ENCODE results near the gene ASAP3.
"Not testable (repeated sequence)": the region's sequence is repeated elsewhere in the genome, so short reads cannot be mapped to it uniquely, and the experiment has no call there.

Gene ASAP3

DNA sequence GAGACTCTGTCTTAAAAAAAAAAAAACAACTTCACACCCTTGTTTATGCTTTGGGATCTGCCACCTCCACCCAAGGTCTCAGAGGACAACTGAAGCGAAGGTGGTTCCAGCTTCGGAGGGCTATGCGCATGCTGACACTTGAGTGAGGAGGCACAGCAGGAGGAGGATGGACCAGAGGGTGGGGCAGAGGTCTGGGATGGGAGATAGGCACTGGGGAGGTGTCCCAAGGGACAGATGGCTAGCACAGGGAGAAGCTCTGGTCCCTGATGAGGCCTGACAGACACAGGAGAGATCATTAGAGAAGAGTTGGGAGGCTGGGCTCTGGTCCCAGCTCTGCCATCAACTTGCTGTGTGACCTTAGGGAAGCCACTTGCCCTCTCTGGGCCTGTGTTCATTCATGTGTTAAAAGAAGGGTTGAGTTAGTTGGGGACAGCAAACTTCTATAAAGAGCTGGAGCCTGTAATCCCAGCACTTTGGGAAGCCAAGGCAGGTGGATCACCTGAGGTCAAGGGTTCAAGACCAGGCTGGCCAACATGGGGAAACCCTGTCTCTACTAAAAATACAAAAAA, 30.2 kb upstream of the ASAP3 start:
- no peak for DNase-seq (ENCODE audit: low read depth)

DNA sequence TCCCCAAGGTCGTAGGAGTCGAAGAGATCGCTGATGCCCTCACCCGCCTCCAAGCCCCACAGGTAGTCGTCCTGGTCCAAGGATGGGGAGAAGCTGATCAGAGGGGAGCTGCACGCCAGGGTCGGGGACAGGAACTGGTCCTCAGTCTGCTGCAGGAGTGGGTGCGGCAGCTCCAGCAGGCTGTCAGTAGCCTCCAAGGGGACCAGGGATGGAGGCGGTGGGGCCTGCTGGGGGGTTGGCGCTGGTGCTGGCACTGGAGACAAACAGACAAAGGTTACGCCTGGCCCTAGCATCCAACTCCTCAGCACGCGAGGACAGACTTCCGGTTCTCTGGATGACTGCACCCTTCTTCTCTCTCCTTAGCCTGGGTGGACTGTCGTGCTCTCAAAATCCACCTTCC, 25.9 kb upstream of the ASAP3 start:
- DNase-seq (ENCODE audit: low read depth), result no peak

DNA sequence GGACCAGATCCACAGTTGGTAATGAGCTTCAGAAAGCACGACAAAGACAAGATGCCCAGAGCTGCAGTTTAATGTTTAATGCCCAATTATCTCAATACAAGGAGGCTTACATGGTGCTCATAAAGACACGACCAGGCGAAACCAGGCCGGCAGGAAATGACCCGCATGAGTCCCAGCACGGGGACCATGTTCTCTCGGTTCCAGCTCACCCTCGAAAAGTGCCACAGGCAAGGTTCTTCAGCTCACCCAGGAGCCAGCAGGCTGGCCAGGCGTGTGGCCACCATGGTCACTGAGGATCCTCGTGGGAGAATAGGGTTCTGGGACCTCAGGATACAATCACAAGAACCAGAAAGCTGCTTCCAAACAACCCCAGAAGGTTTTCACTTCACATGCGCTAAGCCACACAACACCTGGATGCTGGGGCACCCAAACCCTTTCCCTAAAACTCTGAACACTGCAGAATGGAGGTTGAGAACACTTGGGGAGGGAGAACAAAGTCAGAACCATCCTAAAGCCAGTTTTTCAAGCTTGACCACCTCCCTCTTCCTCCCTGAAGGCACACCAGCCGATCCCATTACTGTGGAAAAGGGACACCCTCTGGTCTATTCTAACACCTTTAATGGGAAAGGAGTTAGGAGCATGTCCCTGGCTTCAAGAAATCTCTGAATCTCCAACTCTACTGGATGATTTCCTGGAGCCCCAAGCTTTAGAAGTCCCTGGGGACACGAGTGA, 22.6 kb upstream of the ASAP3 start:
- DNase-seq (ENCODE audit: low read depth), result no peak

DNA sequence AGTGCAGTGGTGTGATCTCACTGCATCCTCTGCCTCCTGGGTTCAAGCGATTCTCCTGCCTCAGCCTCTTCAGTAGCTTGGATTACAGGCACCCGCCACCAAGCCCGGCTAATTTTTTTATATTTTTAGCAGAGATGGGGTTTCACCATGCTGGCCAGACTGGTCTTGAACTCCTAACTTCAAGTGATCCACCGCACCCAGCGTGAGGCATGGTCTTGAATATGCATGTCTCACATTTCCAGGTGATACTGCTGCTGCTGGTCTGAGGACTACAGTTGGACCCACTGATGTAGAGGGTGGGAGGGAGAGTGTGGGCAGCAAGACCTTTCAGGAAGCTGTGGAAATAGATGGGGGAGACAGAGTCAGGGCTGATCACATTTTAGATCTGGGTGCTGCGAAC, 21.9 kb upstream of the ASAP3 start:
- DNase-seq (ENCODE audit: low read depth), result no peak

DNA sequence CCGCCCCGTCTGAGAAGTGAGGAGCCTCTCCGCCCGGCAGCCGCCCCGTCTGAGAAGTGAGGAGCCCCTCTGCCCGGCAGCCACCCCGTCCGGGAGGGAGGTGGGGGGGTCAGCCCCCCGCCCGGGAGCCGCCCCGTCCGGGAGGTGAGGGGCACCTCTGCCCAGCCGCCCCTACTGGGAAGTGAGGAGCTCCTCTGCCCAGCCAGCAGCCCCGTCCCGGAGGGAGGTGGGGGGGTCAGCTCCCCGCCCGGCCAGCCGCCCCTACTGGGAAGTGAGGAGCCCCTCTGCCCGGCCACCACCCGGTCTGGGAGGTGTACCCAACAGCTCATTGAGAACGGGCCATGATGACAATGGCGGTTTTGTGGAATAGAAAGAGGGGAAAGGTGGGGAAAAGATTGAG, 20.2 kb upstream of the ASAP3 start:
- not testable (repeated sequence) for DNase-seq (ENCODE audit: low read depth)

DNA sequence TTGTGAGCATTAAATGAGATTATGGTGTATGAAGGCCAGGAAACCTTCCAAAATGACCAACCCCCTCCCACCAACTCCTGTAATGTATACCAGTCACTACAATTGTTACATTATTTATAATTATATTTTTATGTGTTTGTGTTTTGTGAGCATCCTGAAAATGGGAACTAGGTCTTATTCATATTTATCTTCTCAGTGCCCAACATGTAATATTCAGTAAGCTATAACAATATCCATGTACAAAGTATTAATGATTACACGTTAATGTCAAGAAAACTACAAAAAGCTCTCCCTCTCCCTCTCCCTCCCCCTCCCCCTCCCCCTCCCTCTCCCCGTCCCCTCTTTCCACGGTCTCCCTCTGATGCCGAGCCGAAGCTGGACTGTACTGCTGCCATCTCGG, 19.0 kb upstream of the ASAP3 start:
- no peak for DNase-seq (ENCODE audit: low read depth)

DNA sequence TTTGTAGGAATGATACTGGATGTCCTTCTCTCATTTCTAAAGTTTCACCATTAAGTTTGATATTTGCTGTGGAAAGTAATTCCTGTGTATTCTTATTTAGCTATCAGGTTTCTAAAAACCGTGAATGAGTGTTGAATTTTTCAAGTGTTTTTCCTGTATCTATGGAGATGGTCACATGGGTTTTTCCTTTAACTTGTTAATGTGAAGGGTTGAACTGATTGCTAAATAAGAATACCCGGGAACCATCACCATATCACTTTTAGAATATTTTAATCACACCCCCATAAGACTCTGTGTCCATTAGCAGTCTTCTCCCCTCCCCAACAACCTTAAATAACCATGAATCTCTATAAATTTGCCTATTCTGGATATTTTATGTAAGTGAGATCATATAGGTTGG, 16.5 kb upstream of the ASAP3 start:
- no peak for DNase-seq (ENCODE audit: low read depth)

DNA sequence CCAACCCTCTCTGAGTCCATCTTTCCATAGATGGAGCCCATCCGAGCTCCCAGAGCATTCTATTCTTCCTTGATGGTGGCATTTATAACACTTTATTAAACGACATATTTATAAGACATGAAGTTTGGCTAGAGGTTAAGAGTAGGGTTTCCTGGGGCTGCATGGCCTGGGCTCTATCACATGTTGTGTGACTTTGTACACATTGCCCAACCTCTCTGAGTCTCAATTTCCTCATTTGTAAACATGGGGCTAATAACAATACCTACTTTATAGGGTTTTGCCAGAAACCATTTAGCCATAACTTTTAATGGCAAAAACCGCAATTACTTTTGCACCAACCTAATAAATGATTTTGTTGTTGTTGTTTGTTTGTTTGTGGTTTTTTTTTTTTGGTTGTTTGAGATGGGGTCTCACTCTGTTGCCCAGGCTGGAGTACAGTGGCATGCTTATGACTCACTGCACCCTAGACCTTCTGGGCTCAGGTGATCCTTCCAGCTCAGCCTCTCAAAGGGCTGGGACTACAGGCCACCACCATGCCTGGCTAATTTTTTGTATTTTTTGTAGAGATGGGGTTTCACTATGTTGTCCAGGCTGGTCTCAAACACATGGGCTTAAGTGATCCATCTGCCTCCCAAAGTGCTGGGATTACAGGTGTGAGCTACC, 13.9 kb upstream of the ASAP3 start:
- no peak for DNase-seq (ENCODE audit: low read depth)

DNA sequence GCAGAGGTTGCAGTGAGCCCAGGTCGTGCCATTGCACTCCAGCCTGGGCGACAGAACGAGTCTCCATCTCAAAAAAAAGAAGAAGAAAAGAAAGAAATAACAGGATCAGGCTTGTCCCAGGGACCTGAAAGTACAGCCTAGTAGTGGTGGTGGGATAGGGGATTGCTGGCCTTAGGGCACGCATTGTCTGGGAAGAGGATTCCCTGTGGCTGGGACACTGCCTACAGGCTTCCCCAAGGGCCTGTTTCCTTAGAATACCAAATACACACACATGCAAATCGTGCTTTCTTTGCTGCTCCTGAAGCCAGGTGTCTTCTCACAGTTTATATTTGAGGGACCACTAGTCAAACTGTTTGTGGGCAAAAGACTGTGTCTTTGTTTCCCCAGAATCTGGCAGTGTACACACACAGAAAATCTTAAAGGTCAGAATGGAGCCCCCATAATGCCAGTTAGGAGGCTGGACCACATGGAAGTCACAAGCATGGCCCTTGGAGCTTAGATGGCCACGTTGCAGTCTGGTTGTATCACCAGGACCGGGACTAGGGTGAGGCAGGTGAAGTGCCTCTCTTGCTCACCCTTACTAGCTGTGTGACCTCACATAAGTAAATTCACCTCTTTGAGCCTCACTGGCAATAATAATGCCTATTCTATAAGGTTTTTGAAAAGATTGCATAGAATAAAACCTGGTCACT, 12.7 kb upstream of the ASAP3 start:
- no peak for DNase-seq (ENCODE audit: low read depth)

DNA sequence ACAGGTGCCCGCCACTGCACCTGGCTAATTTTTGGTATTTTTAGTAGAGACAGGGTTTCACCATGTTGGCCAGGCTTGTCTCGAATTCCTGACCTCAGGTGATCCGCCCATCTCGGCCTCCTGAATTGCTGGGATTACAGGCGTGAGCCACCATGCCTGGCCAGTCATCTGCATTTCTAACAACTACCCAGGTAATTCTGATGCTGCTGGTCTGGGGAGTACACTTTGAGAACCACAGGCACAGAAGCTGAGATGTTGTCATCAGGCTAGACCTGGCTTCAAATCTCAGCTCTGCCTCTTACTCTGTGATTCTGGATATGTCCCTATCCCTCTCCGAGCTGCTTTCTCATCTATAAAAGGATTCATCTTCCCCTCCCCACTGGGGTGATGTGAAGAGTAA, 10.9 kb upstream of the ASAP3 start:
- DNase-seq (ENCODE audit: low read depth), result not testable (repeated sequence)

DNA sequence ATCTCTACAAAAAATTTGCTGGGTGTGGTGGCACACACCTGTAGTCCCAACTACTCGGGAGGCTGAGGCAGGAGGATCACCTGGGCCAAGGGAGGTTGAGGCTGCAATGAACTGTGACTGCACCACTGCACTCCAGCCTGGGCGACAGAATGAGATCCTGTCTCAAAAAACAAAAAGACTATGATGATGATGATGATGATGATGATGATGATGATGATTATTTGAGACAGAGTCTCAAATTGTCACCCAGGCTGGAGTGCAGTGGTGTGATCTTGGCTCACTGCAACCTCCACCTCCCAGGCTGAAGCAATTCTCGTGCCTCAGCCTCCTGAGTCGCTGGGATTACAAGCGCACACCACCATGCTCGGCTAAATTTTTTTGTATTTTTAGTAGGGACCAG, 8.8 kb upstream of the ASAP3 start:
- not testable (repeated sequence) for DNase-seq (ENCODE audit: low read depth)

DNA sequence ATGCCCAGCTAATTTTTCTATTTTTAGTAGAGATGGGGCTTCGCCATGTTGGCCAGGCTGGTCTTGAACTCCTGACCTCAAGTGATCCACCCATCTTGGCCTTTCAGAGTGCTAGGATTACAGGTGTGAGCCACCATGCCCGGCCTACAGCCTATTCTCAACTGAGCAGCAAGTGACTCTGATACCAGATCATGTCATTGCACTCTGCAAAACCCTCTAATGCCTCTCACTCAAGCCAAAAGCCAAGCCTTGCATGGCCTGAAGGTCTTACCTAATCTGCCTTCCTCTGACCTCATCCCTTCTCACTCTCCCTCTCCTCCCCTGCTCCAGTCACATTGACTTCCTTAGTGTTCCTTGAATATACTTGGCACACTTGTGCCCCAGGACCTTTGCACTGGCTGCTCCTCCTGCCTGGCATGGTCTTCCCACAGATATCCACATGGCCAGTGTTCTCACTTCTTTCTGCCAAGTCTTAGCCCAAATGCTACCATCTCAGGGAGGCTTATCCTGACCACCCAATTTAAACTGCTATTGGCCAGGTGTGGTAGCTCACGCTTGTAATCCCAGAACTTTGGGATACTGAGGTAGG, 8.2 kb upstream of the ASAP3 start:
- DNase-seq (ENCODE audit: low read depth), result no peak

DNA sequence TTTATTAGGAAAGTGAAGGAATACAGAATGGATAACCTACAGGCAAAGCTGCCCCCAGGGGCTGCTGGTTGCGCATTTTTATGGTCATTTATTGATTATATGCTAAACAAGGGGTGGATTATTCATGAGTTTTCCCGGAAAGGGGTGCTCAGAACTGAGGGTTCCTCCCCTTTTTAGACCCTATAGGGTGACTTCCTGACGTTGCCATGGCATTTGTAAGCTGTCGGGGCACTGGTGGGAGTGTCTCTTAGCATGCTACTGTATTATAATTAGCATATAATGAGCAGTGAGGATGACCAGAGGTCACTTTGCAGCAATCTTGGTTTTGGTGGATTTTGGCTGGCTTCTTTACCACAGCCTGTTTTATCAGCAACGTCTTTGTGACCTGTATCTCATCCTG, 5.9 kb upstream of the ASAP3 start:
- DNase-seq (ENCODE audit: low read depth), result no peak

DNA sequence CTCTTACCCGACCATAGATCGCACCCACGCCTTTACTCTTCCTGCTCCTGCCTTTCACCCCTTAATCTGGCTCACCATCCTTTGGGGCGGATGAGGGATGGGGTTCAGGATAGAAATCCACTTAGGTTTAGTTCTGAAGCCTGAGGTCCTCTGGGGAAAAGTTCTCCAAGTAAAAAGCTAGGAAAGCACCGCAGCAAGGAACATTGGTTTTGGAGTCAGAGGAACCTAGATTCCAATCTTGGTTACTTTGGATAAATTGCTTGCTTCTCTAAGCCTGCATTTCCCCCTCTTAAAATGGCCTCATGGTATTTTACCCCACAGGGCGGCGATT, 988 bp upstream of the ASAP3 start:
- no peak for DNase-seq (ENCODE audit: low read depth)

DNA sequence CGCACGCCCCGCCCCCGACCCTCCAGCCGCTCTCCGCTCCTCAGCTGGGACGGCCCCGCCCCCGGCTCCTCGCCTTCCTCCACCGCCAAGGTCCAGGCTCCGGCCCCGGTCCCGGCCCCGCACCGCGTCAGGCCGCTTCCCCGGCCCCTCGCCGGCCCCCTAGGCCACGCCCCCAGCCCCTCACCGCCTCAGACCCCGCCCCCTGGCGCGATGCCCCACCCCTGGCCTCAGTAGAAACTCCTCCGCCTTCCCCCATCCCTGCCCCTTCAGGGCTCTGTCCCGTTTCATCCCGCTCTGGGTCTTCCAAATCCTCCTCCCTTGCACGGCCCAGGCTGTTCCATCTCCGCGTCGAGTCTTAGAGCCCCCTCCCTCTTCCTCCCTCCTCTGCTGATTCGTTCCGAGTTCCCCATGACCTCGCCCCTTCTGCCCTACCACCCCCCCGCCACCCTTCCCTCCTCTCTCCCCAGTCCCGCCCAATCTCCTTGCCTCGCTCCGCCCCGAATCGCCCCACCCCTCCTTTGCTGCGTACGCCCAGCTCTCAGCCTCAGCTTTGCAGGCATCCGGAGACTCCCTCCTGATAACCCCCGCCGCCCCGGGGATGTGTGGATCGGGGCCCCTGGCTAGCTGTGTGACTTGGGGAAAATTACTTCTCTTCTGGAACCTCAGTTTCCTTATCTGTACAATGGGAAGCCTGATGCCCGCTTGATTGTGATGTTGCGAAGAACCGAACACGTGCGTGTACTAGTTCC, 448 bp upstream of the ASAP3 start:
- DNase-seq (ENCODE audit: low read depth), result peak; percentile 86

DNA sequence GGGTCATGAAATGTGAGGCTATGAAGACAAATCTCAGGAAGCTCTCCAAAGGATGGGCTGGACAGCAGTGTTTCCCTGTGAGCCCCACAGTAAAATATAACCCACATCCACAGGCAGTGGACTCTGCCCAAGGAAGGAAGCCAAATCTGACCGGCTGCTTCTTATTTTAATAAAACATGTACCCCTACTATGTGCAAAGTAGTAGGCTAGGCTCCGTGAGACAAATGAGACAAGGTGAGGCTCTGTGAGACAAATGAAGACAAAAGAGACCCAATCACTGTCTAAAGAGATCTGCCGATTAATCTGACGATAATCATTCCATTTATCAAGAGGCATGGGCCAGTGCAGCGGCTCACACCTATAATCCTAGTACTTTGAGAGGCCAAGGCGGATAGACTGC, 2.1 kb downstream of the ASAP3 start:
- no peak for DNase-seq (ENCODE audit: low read depth)

DNA sequence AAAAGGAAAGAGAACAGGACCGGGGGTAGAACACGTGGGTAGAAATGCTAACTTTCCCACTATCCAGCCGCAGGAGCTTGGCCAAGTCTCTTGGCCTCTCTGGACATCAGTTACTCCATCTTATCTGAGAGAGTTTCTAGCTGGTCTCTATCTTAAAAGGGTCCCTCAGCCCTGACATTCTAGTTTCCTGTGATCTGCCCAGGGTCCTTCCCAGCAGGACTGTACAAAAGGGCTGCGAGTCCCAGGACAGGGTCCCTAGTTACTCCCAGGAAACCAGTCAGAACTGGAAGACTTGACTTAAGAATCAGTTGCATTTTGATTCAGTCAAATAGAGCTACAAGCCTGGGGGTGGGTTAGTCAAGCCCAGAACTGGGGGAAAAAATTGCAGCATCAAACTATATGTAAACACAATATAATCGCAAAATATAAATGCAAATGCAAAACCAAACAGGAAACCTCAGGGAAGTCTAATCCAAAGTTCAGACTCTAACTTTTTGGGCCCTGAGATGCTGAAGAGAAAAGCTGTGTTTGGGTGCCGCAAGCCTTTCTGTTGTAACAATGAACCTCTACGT, 2.9 kb downstream of the ASAP3 start:
- no peak for DNase-seq (ENCODE audit: low read depth)

DNA sequence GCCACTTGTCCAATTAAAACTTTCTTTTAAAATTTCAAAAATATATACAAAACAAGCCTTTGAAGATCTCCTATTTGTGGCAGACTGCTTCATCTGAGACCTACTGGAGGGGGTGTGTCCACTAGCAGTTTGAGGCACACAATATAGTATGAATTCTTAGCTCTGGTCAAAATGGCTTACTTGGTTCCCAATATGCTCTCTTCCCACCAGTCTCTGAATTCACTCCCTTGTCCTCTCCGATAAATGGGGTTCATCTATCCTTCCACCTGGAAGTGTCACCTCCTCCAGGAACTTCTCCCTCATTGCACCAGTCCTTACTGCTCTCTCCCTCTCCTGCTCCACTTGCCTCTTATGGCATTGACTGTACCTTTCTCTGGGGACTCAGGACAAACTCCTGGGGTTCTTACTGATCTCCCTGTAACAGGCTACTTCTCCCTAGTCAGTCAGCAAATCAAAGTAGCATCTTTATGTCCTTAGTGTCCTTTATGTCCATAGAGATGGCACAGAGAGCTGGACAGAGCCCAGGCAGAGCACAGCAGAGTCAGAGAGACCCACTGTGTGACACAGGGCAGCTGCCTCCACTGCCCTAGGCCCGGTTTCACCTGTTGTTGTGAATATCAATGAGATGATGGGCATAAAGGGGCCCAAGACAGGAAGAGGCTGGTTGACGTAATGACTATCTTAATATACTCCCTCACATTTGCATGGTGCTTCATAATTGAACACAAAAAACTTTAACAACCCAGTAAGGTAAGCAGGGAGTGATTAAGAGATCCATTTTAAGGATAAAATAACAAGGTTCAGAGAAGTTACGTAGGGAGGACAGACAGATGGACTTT, 3.6 kb downstream of the ASAP3 start:
- no peak for DNase-seq (ENCODE audit: low read depth)

DNA sequence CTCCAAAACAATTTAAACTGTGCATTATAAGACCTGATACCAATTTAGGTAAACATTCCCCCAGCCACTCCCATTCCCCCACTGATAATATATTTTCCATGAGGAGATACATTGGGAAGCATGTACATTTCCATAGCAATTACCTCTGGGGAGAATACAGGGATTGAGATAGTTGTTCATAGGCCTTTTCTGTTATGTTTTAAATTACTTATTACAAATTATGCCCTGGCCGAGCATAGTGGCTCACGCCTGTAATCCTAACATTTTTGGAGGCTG, 4.4 kb downstream of the ASAP3 start:
- no peak for DNase-seq (ENCODE audit: low read depth)

DNA sequence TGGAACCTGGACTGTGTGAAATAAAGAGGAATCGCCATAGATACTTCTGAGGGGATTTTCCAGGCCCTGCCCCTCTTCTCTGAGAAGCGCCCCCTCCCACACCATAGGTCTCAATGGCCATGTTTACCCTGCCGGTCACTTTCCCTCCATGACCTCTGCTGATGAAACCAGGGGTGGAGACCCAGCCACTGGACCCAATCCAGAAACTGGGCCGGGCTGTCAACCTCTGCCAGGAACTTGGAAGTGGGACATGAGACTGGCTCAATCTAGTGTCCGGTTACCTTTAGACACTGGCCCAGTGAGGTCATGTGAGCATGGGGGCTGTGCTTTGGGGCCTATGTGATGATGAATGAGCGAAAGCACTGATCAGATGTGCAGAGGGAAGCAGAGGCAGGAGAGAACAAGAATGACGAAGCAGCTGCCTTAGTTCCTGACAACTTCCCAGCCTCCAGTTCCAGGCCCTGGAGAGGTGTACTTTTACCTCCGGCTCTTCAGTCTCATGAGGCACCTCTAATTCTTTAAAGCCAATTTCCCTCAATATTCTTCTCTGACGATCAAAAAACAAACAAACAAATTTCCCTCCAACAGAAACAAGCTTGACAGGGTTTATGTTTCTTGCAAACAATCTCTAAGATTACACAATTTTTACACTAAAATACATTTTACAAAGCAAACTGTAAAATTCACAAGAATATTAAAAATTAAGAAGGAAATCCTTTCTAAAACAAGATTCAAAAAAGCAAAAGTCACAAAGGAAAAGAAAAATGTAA, 4.9 kb downstream of the ASAP3 start:
- no peak for DNase-seq (ENCODE audit: low read depth)

Data from stimulated activated CD8-positive, alpha-beta memory T cell treated with anti-CD3 and anti-CD28 coated beads, Interleukin-15, amount 100 ng/mL, for 1 hour (primary cell).